Liver (tissue), 9 donors: Measurements from ENCODE around the gene DDX19B. TPM values are rescaled to one million over a fixed set of nuclear protein-coding genes. Genes with fewer than 3 reads are reported as not detected.
"Not testable (repeated sequence)": the region's sequence is repeated elsewhere in the genome, so short reads cannot be mapped to it uniquely, and the experiment has no call there.

Experiments used
- DNase-seq: peaks from one replicate; pipeline ENCODE4 v3.0.0-alpha.2; 2017; ENCODE audit warnings: low spot score
- H3K27ac ChIP-seq, 2 donors: one replicate each; pipeline ENCODE4 v1.7.0; 2013; ENCODE audit warnings: inconsistent platforms in 2 of 2, low read length in 2 of 2, control low read depth in 1 of 2, low read depth in 1 of 2, mild to moderate bottlenecking in 1 of 2
- H3K27me3 ChIP-seq, 4 donors: one replicate each; pipeline versions ENCODE4 v1.6.1 to v1.7.0; 2013; ENCODE audit warnings: low read length in 3 of 4, inconsistent platforms in 1 of 4, mild to moderate bottlenecking in 1 of 4, moderate library complexity in 1 of 4; ENCODE audit not compliant: control insufficient read depth in 4 of 4, insufficient read depth in 4 of 4
- H3K36me3 ChIP-seq, 4 donors: one replicate each; pipeline versions ENCODE4 v1.6.1 to v1.7.0; 2013; ENCODE audit warnings: low read length in 3 of 4, mild to moderate bottlenecking in 3 of 4, low read depth in 1 of 4, moderate library complexity in 1 of 4; ENCODE audit not compliant: control insufficient read depth in 4 of 4, insufficient read depth in 3 of 4
- H3K4me1 ChIP-seq, 4 donors: one replicate each; pipeline versions ENCODE4 v1.6.1 to v1.7.0; 2013; ENCODE audit warnings: low read length in 3 of 4, mild to moderate bottlenecking in 3 of 4, moderate library complexity in 1 of 4; ENCODE audit not compliant: control insufficient read depth in 4 of 4, insufficient read depth in 4 of 4
- H3K4me3 ChIP-seq, 3 donors: one replicate each; pipeline versions ENCODE4 v1.6.1 to v1.7.0; 2013; ENCODE audit warnings: low read length in 3 of 3, control low read depth in 1 of 3, low read depth in 1 of 3, mild to moderate bottlenecking in 1 of 3
- H3K9ac ChIP-seq, 2 donors: one replicate each; pipeline ENCODE4 v1.7.0; 2013; ENCODE audit warnings: low read length in 2 of 2, mild to moderate bottlenecking in 2 of 2, moderate library complexity in 2 of 2, control low read depth in 1 of 2, low read depth in 1 of 2
- H3K9me3 ChIP-seq, 4 donors: one replicate each; pipeline versions ENCODE4 v1.6.1 to v1.7.0; 2013; ENCODE audit warnings: low read length in 3 of 4; ENCODE audit not compliant: control insufficient read depth in 4 of 4
- ATF3 ChIP-seq: IDR thresholded peaks from 2 replicates; pipeline ENCODE4 v1.6.1; 2016; ENCODE audit warnings: antibody characterized with exemption
- CTCF ChIP-seq: fragments of 150-350 bp; IDR thresholded peaks from 2 replicates; pipeline ENCODE4 v1.5.1; 2017; ENCODE audit warnings: improper control_type of control experiment, low read depth, low read length; ENCODE audit not compliant: missing input control
- EGR1 ChIP-seq, 2 donors: IDR thresholded peaks; 2 replicates each; pipeline ENCODE4 v1.6.1; 2016 to 2018; ENCODE audit warnings: antibody characterized with exemption in 2 of 2, low read depth in 2 of 2
- FOXA1 ChIP-seq: IDR thresholded peaks from 2 replicates; pipeline ENCODE4 v1.6.1; 2016; ENCODE audit warnings: antibody characterized with exemption
- FOXA2 ChIP-seq: IDR thresholded peaks from 2 replicates; pipeline ENCODE4 v1.6.1; 2016; ENCODE audit warnings: antibody characterized with exemption
- GABPA ChIP-seq, 2 donors: IDR thresholded peaks in 1 of 2; conservative IDR thresholded peaks in 1 of 2; 2 replicates each; pipeline ENCODE4 v1.6.1; 2016; ENCODE audit warnings: antibody characterized with exemption in 2 of 2, mild to moderate bottlenecking in 1 of 2, moderate library complexity in 1 of 2
- HNF4A ChIP-seq, 2 donors: conservative IDR thresholded peaks; 2 replicates each; pipeline ENCODE4 v1.6.1; 2016; ENCODE audit warnings: antibody characterized with exemption in 2 of 2, mild to moderate bottlenecking in 2 of 2
- HNF4G ChIP-seq: IDR thresholded peaks from 2 replicates; pipeline ENCODE4 v1.6.1; 2016; ENCODE audit warnings: antibody characterized with exemption
- JUND ChIP-seq, 2 donors: IDR thresholded peaks; 2 replicates each; pipeline ENCODE4 v1.6.1; 2016; ENCODE audit warnings: antibody characterized with exemption in 2 of 2
- MAX ChIP-seq: IDR thresholded peaks from 2 replicates; pipeline ENCODE4 v1.6.1; 2016; ENCODE audit warnings: antibody characterized with exemption
- NR2F2 ChIP-seq: IDR thresholded peaks from 2 replicates; pipeline ENCODE4 v1.6.1; 2016; ENCODE audit warnings: antibody characterized with exemption
- RAD21 ChIP-seq, 2 donors: IDR thresholded peaks; 2 replicates each; pipeline ENCODE4 v1.6.1; 2016; ENCODE audit warnings: antibody characterized with exemption in 2 of 2, mild to moderate bottlenecking in 2 of 2
- REST ChIP-seq: IDR thresholded peaks from 2 replicates; pipeline ENCODE4 v1.6.1; 2016; ENCODE audit warnings: antibody characterized with exemption, mild to moderate bottlenecking
- RXRA ChIP-seq, 2 donors: IDR thresholded peaks; 2 replicates each; pipeline ENCODE4 v1.6.1; 2017 to 2018; ENCODE audit warnings: antibody characterized with exemption in 2 of 2, mild to moderate bottlenecking in 1 of 2
- SP1 ChIP-seq: IDR thresholded peaks from 2 replicates; pipeline ENCODE4 v1.6.1; 2018; ENCODE audit warnings: antibody characterized with exemption, mild to moderate bottlenecking
- TAF1 ChIP-seq: conservative IDR thresholded peaks from 2 replicates; pipeline ENCODE4 v1.6.1; 2016; ENCODE audit warnings: antibody characterized with exemption, mild to moderate bottlenecking
- YY1 ChIP-seq: IDR thresholded peaks from 2 replicates; pipeline ENCODE4 v1.6.1; 2016; ENCODE audit warnings: antibody characterized with exemption, mild to moderate bottlenecking
- ZBTB33 ChIP-seq: IDR thresholded peaks from 2 replicates; pipeline ENCODE4 v1.6.1; 2016; ENCODE audit warnings: antibody characterized with exemption
- WGBS: extraction: QIAGEN DNeasy Blood & Tissue Kit; methylation state at CpG from one replicate; pipeline ENCODE4 v1.1.7; 2013; 5-methylcytosine and 5-hydroxymethylcytosine counted together
- polyA plus RNA-seq, 2 donors: library from polyadenylated mRNA; stranded (reverse) in 1 of 2; unstranded in 1 of 2; fragments of 200-250 nt in 1 of 2; fragments of >200 nt in 1 of 2; fragmentation: Nextera tagmentation in 1 of 2; extraction: Ambion mirVana in 1 of 2; gene quantifications; one replicate each; pipeline versions ENCODE4 v1.2.1 to v1.2.3, GENCODE V29; 2013 to 2015
- total RNA-seq, 2 donors: library from RNA; depleted of rRNA; stranded (reverse); fragments of >200 nt; gene quantifications; one replicate each; pipeline ENCODE4 v1.2.3, GENCODE V29; 2014
- donor health status: healthy.
- donor health status: healthy.
- donor health status: healthy.
- donor health status: healthy.
- donor health status: healthy.

The DDX19B gene
- total and polyA plus RNA-seq, 4 donors = 11.3 to 21.4 (median 16.5) TPM

GRCh38 chr16:70287304-70287971 is 11.5 kb upstream of the DDX19B start:
- H3K27ac ChIP-seq, H3K36me3 ChIP-seq, H3K4me3 ChIP-seq, H3K27me3 ChIP-seq, H3K9me3 ChIP-seq, H3K9ac ChIP-seq, DNase-seq: not testable (repeated sequence)
- peaks cover 6 to 15% (median 11%) of the 10 kb centered on the region in 4 donors for H3K4me1 ChIP-seq
- 97% methylated on average over 17 of the region's 17 CpGs for WGBS

GRCh38 chr16:70289229-70290094 is 9.5 kb upstream of the DDX19B start, which contains the start of gene AARS1:
Gene AARS1, minus strand, starts transcription at chr16:70289506. Its CDS starts 6,743 bp downstream, at chr16:70282763.
- WGBS = 2% methylated on average over 53 of the region's 53 CpGs
- peak within 1 kb of the TSS; percentile 67 to 91 (median 79) for H3K4me3 ChIP-seq
- H3K9me3 ChIP-seq = no peaks in the 10 kb centered on the region
- peaks cover 0 to 6% (median 2%) of the 10 kb centered on the region in 4 donors for H3K4me1 ChIP-seq
- TF ChIP-seq RXRA (IDR thresholded peaks at IDR 0.05) (peak; percentile 48 to 49), RAD21 (IDR thresholded peaks at IDR 0.05) (no peak), MAX (peak; percentile 41), ATF3 (peak; percentile 64), SP1 (peak; percentile 97), TAF1 (peak; percentile 62), FOXA2 (no peak), GABPA (IDR thresholded peaks at IDR 0.05 in 1 of 2, conservative IDR thresholded peaks at IDR 0.05 in 1 of 2) (no peak), EGR1 (IDR thresholded peaks at IDR 0.05; ENCODE audit: low read depth in 2 of 2) (no peak), CTCF (no peak), HNF4A (conservative IDR thresholded peaks at IDR 0.05) (no peak), ZBTB33 (peak; percentile 23), HNF4G (no peak), NR2F2 (no peak), YY1 (peak; percentile 55), JUND (IDR thresholded peaks at IDR 0.05) (no peak), FOXA1 (no peak), REST (peak; percentile 83)
- DNase-seq = peak; percentile 94
- H3K27me3 ChIP-seq = no peaks in the 10 kb centered on the region
- H3K9ac ChIP-seq = peak within 1 kb of the TSS; percentile 63 to 79
- peak within 1 kb of the TSS; percentile 83 to 89 for H3K27ac ChIP-seq
- H3K36me3 ChIP-seq = peaks cover 0 to 3% (median 2%) of the 10 kb centered on the region in 4 donors
